G401 (cell line): ENCODE measurements around the gene HOXD10. TPM values are rescaled to one million over a fixed set of nuclear protein-coding genes. Genes with fewer than 3 reads are reported as not detected.

ENCODE experiments used
- DNase-seq: peaks from one replicate; pipeline ENCODE4 v3.0.0-alpha.2; 2015; ENCODE audit warnings: low spot score
- in situ Hi-C: cut with HindIII; loops from 2 replicates; pipeline ENCODE4 v1.10.0; 2016; ENCODE audit warnings: low sequenced_read_pairs, mixed read lengths
- total RNA-seq: library from RNA; depleted of rRNA; stranded (reverse); fragments of >200 nt; shearing (Covaris generic); gene quantifications from 2 replicates; pipeline ENCODE4 v1.2.3, GENCODE V29; 2014

The HOXD10 gene
- total RNA-seq, 1 experiment from 2014 or later, result not detected

- DNase-seq, result no peak
- in situ Hi-C loops, result no loop called here
These were observed 41.1 kb downstream of the HOXD10 start for GRCh38 chr2:176157499-176158185.

- in situ Hi-C loops, result no loop called here
- no peak for DNase-seq
These were observed 41.6 kb downstream of the HOXD10 start for GRCh38 chr2:176158186-176158591.

- in situ Hi-C loops, result no loop called here
- DNase-seq, result no peak
These were observed 42.5 kb downstream of the HOXD10 start for GRCh38 chr2:176158855-176159662.

- in situ Hi-C loops, result no loop called here
These were observed 43.2 kb downstream of the HOXD10 start for GRCh38 chr2:176159663-176160250.

GRCh38 chr2:176160251-176160985, 43.8 kb downstream of the HOXD10 start:
- in situ Hi-C loops, result no loop called here
- DNase-seq, result no peak

More at GRCh38 chr2:176159663-176160250, 43.2 kb downstream of the HOXD10 start:
- no peak for DNase-seq

GRCh38 chr2:176160986-176161824, 44.6 kb downstream of the HOXD10 start:
- no peak for DNase-seq
- in situ Hi-C loops, result no loop called here

GRCh38 chr2:176161825-176162626, 45.4 kb downstream of the HOXD10 start:
- in situ Hi-C loops, result no loop called here
- DNase-seq, result no peak

GRCh38 chr2:176162911-176163671, 46.5 kb downstream of the HOXD10 start:
- in situ Hi-C loops, result no loop called here
- no peak for DNase-seq

GRCh38 chr2:176163672-176164056, 47.1 kb downstream of the HOXD10 start:
- DNase-seq, result no peak
- in situ Hi-C loops, result no loop called here

- DNase-seq, result no peak
- in situ Hi-C loops, result no loop called here
These were observed 47.6 kb downstream of the HOXD10 start for GRCh38 chr2:176164201-176164600.

- no peak for DNase-seq
- in situ Hi-C loops, result no loop called here
These were observed 48.2 kb downstream of the HOXD10 start for GRCh38 chr2:176164611-176165369.

- DNase-seq, result no peak
- in situ Hi-C loops, result no loop called here
These were observed 48.9 kb downstream of the HOXD10 start for GRCh38 chr2:176165370-176166050.

- in situ Hi-C loops, result no loop called here
- DNase-seq, result no peak
These were observed 49.7 kb downstream of the HOXD10 start for GRCh38 chr2:176166272-176166671.

- no peak for DNase-seq
- in situ Hi-C loops, result no loop called here
These were observed 50.8 kb downstream of the HOXD10 start for GRCh38 chr2:176167398-176167797.

GRCh38 chr2:176169181-176169580, 52.6 kb downstream of the HOXD10 start:
- DNase-seq, result no peak
- in situ Hi-C loops, result no loop called here
